Spleen (tissue), 7 donors: Measurements from ENCODE around the gene CNST.

Source experiments
- CTCF ChIP-seq, 11 experiments: fragments of 200-600 bp in 7 of 11; fragments of 450-650 bp in 4 of 11; sonication (generic) in 4 of 11; IDR thresholded peaks in 8 of 11; conservative IDR thresholded peaks in 3 of 11; 1 replicate in 7 of 11; 2 replicates in 4 of 11; pipeline versions ENCODE4 v1.4.0 to v1.8.0; 2016 to 2021; ENCODE audit warnings: antibody characterized with exemption in 11 of 11, inconsistent platforms in 4 of 11, mild to moderate bottlenecking in 1 of 11
- POLR2A ChIP-seq, 3 donors: fragments of 450-650 bp; IDR thresholded peaks; one replicate each; pipeline ENCODE4 v1.5.1; 2017; ENCODE audit warnings: antibody characterized with exemption in 3 of 3, mild to moderate bottlenecking in 1 of 3
- POLR2AphosphoS5 ChIP-seq, 3 donors: sonication (generic); formaldehyde crosslinking; IDR thresholded peaks; one replicate each; pipeline ENCODE4 v1.5.1; 2017; ENCODE audit warnings: antibody characterized with exemption in 3 of 3
- donor health status: DM: no; HTN: no; CAD: no; lungs with moderate emphysema.
- donor health status: DM: no; HTN: no; CAD: no.
- donor health status: DM: no; HTN: no; CAD: no.

DNA sequence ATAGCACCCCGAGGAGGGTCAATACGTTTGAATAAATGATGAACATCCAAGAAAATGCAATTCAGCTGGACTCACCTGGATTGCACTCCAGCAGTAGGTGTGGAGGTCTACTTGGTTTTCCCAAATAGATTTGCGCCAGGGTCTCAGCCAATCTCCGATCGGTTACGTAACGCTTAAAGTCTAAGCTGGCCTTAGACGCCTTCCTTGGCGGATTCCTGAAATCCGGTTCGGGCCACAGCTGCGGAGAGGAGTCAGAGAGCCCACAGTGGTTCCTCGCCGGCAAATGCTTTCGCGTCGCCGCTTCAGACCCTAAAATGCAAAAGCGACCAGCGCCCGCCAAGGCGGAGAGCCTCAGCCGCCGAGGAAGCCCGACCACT lies 517 bp upstream of the CNST start:
- TF ChIP-seq CTCF (IDR thresholded peaks at IDR 0.05 in 8 of 11, conservative IDR thresholded peaks at IDR 0.05 in 3 of 11) = no peak
- no peak for TF ChIP-seq POLR2AphosphoS5 (IDR thresholded peaks at IDR 0.05)
- no peak for TF ChIP-seq POLR2A (IDR thresholded peaks at IDR 0.05)
